HG02885 (cell line): Measurements from ENCODE around the gene LLGL1.
"Not testable (repeated sequence)": the region's sequence is repeated elsewhere in the genome, so short reads cannot be mapped to it uniquely, and the experiment has no call there.

Experiments used
- ATAC-seq: cut with Tn5 transposase; IDR thresholded peaks from one replicate; pipeline ENCODE4 v1.9.1; 2021; ENCODE audit warnings: mild to moderate bottlenecking; ENCODE audit not compliant: unreplicated experiment, poor library complexity

Gene LLGL1

DNA sequence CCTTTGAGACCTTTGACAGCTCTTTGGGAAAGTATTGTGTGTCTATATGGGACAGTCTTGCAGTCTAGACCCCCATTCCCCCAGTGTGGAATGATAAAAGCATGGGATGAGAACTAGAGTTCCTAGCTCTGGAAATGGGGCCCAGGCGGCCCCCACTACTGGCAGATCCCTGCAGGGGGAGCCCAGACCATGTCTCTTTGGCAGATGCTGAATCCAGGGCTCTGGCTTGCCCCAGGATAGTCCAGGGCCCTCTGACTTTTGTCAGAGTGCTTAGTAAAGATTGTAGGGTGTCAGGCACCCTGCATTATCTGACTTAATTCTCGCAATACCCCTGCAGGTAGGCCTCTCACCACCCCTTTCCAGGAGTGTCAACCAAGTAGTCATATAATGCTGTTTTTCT lies 33.5 kb upstream of the LLGL1 start:
- ATAC-seq: no peak

GRCh38 chr17:18194394-18194793 lies 31.0 kb upstream of the LLGL1 start:
- no peak for ATAC-seq

GRCh38 chr17:18194804-18195203 lies 30.6 kb upstream of the LLGL1 start:
- ATAC-seq: no peak

GRCh38 chr17:18195246-18195645 lies 30.2 kb upstream of the LLGL1 start:
- ATAC-seq: no peak

GRCh38 chr17:18197535-18198194 lies 27.8 kb upstream of the LLGL1 start:
- ATAC-seq: no peak

GRCh38 chr17:18198530-18198929 lies 26.9 kb upstream of the LLGL1 start:
- no peak for ATAC-seq

- no peak for ATAC-seq
Measured at GRCh38 chr17:18201108-18201507, 24.3 kb upstream of the LLGL1 start.

- no peak for ATAC-seq
Measured at GRCh38 chr17:18203308-18203707, 22.1 kb upstream of the LLGL1 start.

GRCh38 chr17:18205861-18206260 lies 19.6 kb upstream of the LLGL1 start:
- ATAC-seq: no peak

DNA sequence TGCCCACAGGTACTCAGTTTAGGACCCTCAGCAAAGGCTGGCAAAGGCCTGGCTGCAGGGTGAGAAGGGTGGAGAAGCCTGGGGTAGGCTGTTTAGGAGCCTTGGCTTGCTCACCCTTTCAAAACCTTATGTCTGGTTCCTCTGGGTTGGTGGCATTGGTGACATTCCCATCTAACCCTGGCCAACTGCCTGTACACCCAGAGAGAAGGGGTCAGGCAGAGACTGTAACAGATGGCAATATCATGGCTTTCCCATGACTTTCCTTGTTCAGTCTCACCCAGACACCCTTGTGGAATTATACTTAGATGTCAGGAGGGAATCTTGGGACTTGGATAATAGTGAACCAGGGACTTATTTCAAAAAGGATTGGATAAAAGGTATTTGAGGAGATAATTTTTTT lies 18.5 kb upstream of the LLGL1 start:
- no peak for ATAC-seq

GRCh38 chr17:18208092-18208491 lies 17.3 kb upstream of the LLGL1 start:
- ATAC-seq: no peak

- no peak for ATAC-seq
Measured at GRCh38 chr17:18213666-18214270, 11.7 kb upstream of the LLGL1 start.

- not testable (repeated sequence) for ATAC-seq
Measured at GRCh38 chr17:18216906-18217305, 8.5 kb upstream of the LLGL1 start.

GRCh38 chr17:18217412-18218015 lies 7.9 kb upstream of the LLGL1 start:
- no peak for ATAC-seq

DNA sequence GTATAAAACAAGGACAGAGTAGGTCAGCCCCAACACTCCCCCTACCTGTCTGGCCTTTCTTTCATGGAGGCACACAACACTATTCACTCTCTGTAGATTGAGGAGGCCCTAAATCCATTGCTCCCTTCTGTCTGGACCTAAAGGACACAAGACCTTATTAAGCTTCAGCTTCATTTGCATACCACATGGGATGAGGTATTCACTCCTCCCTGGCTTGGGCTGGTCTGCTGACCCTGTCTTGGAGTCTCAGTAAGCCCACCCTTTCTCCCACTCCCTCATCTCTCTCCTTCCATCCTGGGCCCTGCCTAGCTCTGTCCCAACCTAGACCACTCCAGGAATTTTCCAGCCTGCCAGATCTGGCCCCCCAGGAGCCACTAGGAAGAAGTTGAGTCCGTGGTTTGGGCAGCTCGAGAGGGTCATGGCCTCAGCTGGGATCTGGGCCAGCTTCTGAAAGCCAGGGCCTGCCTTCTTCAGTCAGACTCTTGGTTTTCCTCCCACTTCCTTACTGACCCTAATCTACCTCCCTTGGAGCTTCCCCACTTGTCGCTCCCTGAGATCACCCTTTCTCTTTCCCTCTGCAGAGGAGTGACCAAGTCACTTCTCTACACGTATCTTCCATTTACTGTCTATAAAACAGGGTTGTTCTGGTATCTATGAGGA lies 6.5 kb upstream of the LLGL1 start:
- ATAC-seq: no peak

DNA sequence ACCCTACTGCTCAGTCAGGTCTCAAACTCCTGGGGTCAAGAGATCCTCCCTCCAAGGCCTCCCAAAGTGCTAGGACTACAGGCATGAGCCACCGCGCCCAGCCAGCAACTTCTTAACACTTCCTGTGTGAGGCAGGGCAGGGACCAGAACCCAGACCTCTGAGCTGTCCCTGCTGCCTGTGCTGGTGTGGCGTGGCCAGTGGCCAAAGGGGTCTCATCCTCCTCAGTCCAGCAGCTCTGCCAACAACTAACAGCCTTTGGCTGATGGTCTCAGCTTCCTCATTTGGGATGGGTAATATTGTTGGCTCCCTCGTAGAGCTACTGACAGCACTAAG lies 1.4 kb upstream of the LLGL1 start:
- no peak for ATAC-seq

DNA sequence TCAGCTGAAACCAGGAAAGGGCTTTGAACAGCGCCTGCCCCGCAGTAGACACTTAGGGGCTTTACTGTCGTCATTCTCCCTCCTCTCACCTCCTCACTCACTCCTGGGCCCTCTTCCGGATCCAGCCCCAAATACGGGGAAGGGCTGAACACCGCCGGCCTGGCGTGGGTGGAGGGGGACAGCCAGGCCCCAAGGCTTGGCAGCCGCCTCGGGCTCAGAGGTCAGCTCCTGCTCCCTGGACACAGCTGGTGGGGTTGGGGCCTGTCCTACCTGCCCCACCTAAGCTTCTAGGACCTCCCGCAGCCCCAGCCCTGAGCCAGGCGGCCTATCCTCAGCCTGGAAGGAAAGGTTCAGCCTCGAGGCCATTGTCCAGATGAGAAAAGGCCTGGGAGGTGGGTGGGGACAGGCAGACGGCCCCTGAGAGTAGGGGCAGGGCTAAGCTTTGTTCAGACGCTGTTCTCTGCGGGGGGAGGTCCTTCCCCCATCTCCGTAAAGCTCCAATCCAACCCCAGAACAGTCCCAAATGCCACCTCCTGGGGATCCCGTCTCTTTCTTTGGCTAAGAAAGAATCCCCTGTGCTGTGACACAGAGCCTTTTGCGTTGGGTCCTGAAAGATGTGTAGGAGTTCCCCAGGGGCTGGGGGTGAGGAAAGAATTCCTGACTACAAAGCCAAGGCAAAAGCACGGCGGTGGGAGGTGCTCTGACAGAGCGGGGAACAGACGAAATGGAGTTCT lies 881 bp upstream of the LLGL1 start:
- no peak for ATAC-seq

DNA sequence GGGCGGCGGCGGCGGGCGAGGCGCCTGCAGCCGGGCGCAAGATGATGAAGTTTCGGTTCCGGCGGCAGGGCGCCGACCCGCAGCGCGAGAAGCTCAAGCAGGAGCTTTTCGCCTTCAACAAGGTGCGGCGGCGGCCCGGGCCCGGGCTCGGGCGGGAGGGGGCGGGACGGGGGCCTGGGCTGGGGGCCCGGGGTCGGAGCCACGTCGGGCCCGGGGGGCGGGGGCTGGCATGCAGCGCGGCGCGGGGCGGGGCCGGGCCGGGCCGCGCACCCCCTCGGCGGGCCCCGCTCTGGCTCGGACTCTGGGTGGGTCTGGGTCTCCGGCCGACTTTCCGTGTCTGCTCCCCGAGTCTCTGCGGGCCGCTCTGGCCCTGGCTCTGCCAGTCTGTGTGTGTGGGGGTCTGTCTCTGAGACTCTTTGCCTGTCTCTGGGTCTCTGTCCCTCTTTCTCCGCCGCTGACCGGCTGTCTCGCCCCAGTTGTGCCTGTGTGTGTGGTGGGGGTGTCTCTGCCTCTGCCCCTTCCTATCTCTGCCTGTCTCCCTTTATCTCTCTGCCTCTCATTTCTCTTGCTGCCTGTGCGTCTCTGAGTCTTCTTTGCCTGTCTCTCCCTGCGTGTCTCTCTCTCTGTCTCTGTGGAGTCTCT lies 328 bp downstream of the LLGL1 start:
- ATAC-seq: peak; percentile 24

DNA sequence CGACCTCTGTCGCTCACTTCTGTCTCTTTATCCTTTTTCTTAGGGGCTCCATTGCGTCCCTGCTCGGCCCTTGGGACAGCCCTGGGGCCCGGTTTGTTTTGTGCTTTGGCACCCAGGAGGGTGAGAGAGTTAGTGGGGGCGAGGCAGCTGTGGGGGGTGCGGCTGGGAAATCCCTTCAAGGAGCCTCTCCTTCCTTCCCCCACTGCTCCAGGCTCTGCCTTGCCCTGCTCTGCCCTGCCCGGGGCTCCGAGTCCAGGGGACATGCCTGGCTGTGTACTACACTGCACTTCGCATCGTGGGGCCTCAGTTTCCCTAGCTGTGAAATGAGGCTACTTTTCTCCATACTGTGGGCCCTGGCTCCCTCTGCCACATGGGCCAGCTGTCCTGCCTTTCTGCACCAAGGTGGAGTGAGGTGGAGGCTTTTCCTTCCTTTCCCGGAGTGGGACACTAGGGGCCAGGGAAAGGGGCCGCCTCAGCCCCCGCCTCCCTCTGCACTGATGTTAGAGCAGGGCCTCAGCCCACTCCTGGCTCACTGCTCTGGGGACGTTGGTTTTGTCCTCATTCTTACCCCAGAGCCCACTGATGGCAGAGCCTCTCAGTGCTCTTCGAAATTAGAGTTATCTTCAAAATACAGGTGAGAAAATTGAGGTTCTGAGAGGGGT lies 980 bp downstream of the LLGL1 start:
- no peak for ATAC-seq

- ATAC-seq: no peak
Measured at GRCh38 chr17:18227635-18228034, 2.2 kb downstream of the LLGL1 start.
